Aorta (tissue), 5 donors: ENCODE measurements around the gene PYDC2. TPM values are rescaled to one million over a fixed set of nuclear protein-coding genes. Genes with fewer than 3 reads are reported as not detected.

Source experiments
- ATAC-seq: fragments of 200-7000 bp; cut with Tn5 transposase; one replicate; pipeline ENCODE4 v1.9.1; 2022; ENCODE audit warnings: moderate library complexity; ENCODE audit not compliant: low FRiP score
- DNase-seq, 2 donors: peaks; one replicate each; pipeline ENCODE4 v3.0.0-alpha.2; 2020
- H3K27ac ChIP-seq, 2 donors: one replicate each; pipeline ENCODE4 v1.5.1; 2013; ENCODE audit warnings: low read length in 2 of 2, mild to moderate bottlenecking in 2 of 2, moderate library complexity in 2 of 2, control low read depth in 1 of 2, inconsistent platforms in 1 of 2, low read depth in 1 of 2
- H3K27me3 ChIP-seq, 2 donors: one replicate each; pipeline ENCODE4 v1.6.1; 2013; ENCODE audit warnings: control low read depth in 1 of 2, low read length in 1 of 2, mild to moderate bottlenecking in 1 of 2, moderate library complexity in 1 of 2; ENCODE audit not compliant: insufficient read depth in 2 of 2, control insufficient read depth in 1 of 2
- H3K36me3 ChIP-seq, 2 donors: one replicate each; pipeline ENCODE4 v1.6.1; 2013; ENCODE audit warnings: control low read depth in 1 of 2, low read length in 1 of 2, mild to moderate bottlenecking in 1 of 2; ENCODE audit not compliant: insufficient read depth in 2 of 2, control insufficient read depth in 1 of 2
- H3K4me1 ChIP-seq, 2 donors: one replicate each; pipeline ENCODE4 v1.6.1; 2013; ENCODE audit warnings: low read length in 2 of 2, control low read depth in 1 of 2, mild to moderate bottlenecking in 1 of 2, moderate library complexity in 1 of 2; ENCODE audit not compliant: insufficient read depth in 2 of 2, control insufficient read depth in 1 of 2
- H3K4me3 ChIP-seq, 2 donors: one replicate each; pipeline ENCODE4 v1.5.1; 2013; ENCODE audit warnings: low read length in 2 of 2, control low read depth in 1 of 2, mild to moderate bottlenecking in 1 of 2
- H3K9me3 ChIP-seq: one replicate; pipeline ENCODE4 v1.6.1; 2013; ENCODE audit warnings: mild to moderate bottlenecking, low read length; ENCODE audit not compliant: control insufficient read depth
- WGBS, 2 donors: extraction: QIAGEN DNeasy Blood & Tissue Kit; methylation state at CpG; one replicate each; pipeline ENCODE4 v1.1.7; 2013; 5-methylcytosine and 5-hydroxymethylcytosine counted together
- intact Hi-C, 2 donors: fragments of 100-400 bp; cut with DNase I; formaldehyde crosslinking; loops; one replicate each; pipeline versions ENCODE4 v1.14.2 to v1.15.0; 2022
- polyA plus RNA-seq, 2 donors: library from polyadenylated mRNA; stranded (reverse); fragments of 200-250 nt; gene quantifications; one replicate each; pipeline ENCODE4 v1.2.3, GENCODE V29; 2013
- total RNA-seq, 2 donors: library from RNA; stranded (reverse); fragmentation: NEBNext Ultra II Directional; extraction: Animal tissue kit (Norgen Biotek cat#: 25700); gene quantifications; one replicate each; pipeline ENCODE4 v1.2.1, GENCODE V29; 2021
- donor health status: healthy with polysubstance abuse.
- donor health status: Bipolar disorder and iron deficiency.
- donor health status: DM: no; HTN: no; CAD: no.
- donor health status: DM: no; HTN: no; CAD: no.
- donor health status: DM: yes; HTN: yes; CAD: no.

PYDC2 gene
- total and polyA plus RNA-seq, 4 donors: not detected

- no peak overlapping the region for H3K27ac ChIP-seq
- peaks cover 1% of the 10 kb centered on the region for H3K9me3 ChIP-seq
- H3K4me3 ChIP-seq: no peak overlapping the region
- no peak for DNase-seq
- H3K4me1 ChIP-seq: no peaks in the 10 kb centered on the region
- H3K27me3 ChIP-seq: no peaks in the 10 kb centered on the region
- WGBS, 2 donors: 49 to 67% methylated on average over 2 of the region's 2 CpGs
- intact Hi-C loops: no loop called here
- H3K36me3 ChIP-seq: no peaks in the 10 kb centered on the region
- no peak for ATAC-seq
These were observed 19.3 kb upstream of the PYDC2 start for GRCh38 chr3:191441687-191442086.

- 82 to 85% methylated on average over 3 of the region's 3 CpGs for WGBS, 2 donors
- ATAC-seq: no peak
- H3K27me3 ChIP-seq: no peaks in the 10 kb centered on the region
- H3K4me1 ChIP-seq: no peaks in the 10 kb centered on the region
- DNase-seq: no peak
- peaks cover 1% of the 10 kb centered on the region for H3K9me3 ChIP-seq
- H3K27ac ChIP-seq: no peak overlapping the region
- no peaks in the 10 kb centered on the region for H3K36me3 ChIP-seq
- H3K4me3 ChIP-seq: no peak overlapping the region
- intact Hi-C loops: no loop called here
These were observed 16.4 kb upstream of the PYDC2 start for GRCh38 chr3:191444569-191444968.

GRCh38 chr3:191449256-191449655 lies 11.7 kb upstream of the PYDC2 start:
- DNase-seq: no peak
- peaks cover 4% of the 10 kb centered on the region for H3K9me3 ChIP-seq
- no peak for ATAC-seq
- intact Hi-C loops: no loop called here
- no peak overlapping the region for H3K27ac ChIP-seq
- no peak overlapping the region for H3K4me3 ChIP-seq
- no peaks in the 10 kb centered on the region for H3K27me3 ChIP-seq
- no peaks in the 10 kb centered on the region for H3K36me3 ChIP-seq
- 0% methylated on average over 1 of the region's 1 CpG for WGBS, 2 donors
- no peaks in the 10 kb centered on the region for H3K4me1 ChIP-seq

GRCh38 chr3:191455257-191455952 lies 5.6 kb upstream of the PYDC2 start:
- Histone ChIP-seq H3K27me3 (no peaks in the 10 kb centered on the region), H3K4me1 (no peaks in the 10 kb centered on the region), H3K4me3 (no peak overlapping the region), H3K27ac (no peak overlapping the region), H3K9me3 (peaks cover 4% of the 10 kb centered on the region), H3K36me3 (no peaks in the 10 kb centered on the region)
- WGBS, 2 donors: 24% methylated on average over 3 of the region's 3 CpGs
- ATAC-seq (no peak), DNase-seq (no peak)
- intact Hi-C loops: no loop called here

DNA sequence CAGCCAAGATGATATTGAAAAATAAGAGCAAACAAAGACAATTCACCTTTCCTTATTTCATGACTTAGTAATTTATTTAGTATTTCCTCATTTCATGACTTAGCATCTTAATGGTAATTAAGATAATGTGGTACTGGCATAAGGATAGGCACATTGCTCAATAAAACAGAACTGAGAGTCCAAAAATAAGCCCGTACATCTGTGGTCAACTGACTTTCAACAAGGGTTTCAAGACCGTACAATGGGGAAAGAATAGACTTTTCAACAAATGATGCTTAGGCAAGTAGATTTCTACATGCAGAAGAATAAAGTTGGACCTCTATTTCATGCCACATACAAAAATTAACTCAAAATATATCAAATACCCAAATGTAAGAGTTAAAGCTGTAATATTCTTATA lies 603 bp upstream of the PYDC2 start:
- 89 to 90% methylated on average over 2 of the region's 2 CpGs for WGBS, 2 donors
- Histone ChIP-seq H3K4me1 (no peaks in the 10 kb centered on the region), H3K4me3 (no peak overlapping the region), H3K27me3 (no peaks in the 10 kb centered on the region), H3K36me3 (no peaks in the 10 kb centered on the region), H3K27ac (no peak overlapping the region), H3K9me3 (no peaks in the 10 kb centered on the region)
- intact Hi-C loops: no loop called here
- no peak for DNase-seq
- no peak for ATAC-seq

DNA sequence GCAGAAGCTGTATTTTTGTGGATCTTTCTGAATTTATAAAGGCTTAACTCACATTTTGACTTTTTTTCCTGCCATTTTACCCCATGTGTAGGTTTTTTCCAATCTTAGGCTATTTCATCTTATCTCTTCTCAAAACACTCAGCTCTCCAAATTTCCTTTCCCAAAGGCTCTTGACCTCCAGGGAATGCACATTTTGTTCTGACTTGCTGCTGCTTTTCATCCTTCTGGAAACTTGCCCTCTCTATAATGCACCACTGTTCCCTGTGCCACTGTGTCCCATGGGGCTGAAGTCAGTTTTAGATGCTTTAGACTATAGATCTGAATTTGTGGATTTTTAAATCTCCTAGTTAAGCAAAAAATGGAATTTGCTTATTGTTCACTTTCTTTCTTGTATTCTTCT lies 9.1 kb downstream of the PYDC2 start:
- ATAC-seq: no peak
- no peaks in the 10 kb centered on the region for H3K4me1 ChIP-seq
- H3K27ac ChIP-seq: no peak overlapping the region
- DNase-seq: no peak
- H3K27me3 ChIP-seq: no peaks in the 10 kb centered on the region
- no peaks in the 10 kb centered on the region for H3K36me3 ChIP-seq
- intact Hi-C loops: no loop called here
- H3K4me3 ChIP-seq: no peak overlapping the region
- H3K9me3 ChIP-seq: no peaks in the 10 kb centered on the region

- no peaks in the 10 kb centered on the region for H3K27me3 ChIP-seq
- intact Hi-C loops: no loop called here
- H3K36me3 ChIP-seq: no peaks in the 10 kb centered on the region
- WGBS, 2 donors: 79 to 82% methylated on average over 2 of the region's 2 CpGs
- DNase-seq (no peak), ATAC-seq (no peak)
- no peak overlapping the region for H3K27ac ChIP-seq
- no peak overlapping the region for H3K4me3 ChIP-seq
- no peaks in the 10 kb centered on the region for H3K4me1 ChIP-seq
- no peaks in the 10 kb centered on the region for H3K9me3 ChIP-seq
These were observed 9.6 kb downstream of the PYDC2 start for GRCh38 chr3:191470545-191470944.

DNA sequence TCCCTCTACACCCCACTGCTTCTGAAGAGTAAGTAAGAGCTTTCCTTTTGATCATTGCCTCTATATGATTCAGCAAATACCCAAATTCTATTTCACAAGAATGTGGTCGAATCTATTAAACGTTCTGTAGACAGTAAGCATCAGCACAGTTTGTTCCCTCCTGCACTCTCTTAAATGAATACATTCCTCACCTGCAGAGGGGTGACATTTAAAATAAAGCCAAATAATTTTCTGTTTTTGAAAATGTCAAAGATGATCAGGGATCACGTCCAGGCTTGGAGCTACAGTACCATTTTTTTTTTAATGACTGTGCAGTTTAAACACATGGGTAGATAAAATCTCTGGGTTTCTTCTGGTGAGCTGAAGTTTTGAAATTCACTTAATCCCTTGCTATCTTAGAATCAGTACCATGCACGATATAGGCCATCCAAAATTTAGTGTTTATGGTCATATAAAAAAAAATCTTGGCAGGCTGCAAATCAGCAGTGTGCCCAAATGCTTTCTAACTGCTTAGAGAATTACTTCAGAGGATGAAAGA lies 12.8 kb downstream of the PYDC2 start:
- 57 to 58% methylated on average over 4 of the region's 4 CpGs for WGBS, 2 donors
- Histone ChIP-seq H3K4me1 (no peaks in the 10 kb centered on the region), H3K36me3 (no peaks in the 10 kb centered on the region), H3K4me3 (no peak overlapping the region), H3K27ac (no peak overlapping the region), H3K27me3 (no peaks in the 10 kb centered on the region), H3K9me3 (no peaks in the 10 kb centered on the region)
- intact Hi-C loops: no loop called here
- no peak for DNase-seq
- ATAC-seq: no peak

- H3K9me3 ChIP-seq: peaks cover 3% of the 10 kb centered on the region
- no peak for ATAC-seq
- DNase-seq: no peak
- peaks cover 0 to 1% of the 10 kb centered on the region in 2 donors for H3K27me3 ChIP-seq
- H3K27ac ChIP-seq: no peak overlapping the region
- H3K36me3 ChIP-seq: no peaks in the 10 kb centered on the region
- no peaks in the 10 kb centered on the region for H3K4me1 ChIP-seq
- 81 to 87% methylated on average over 4 of the region's 4 CpGs for WGBS, 2 donors
- H3K4me3 ChIP-seq: no peak overlapping the region
- intact Hi-C loops: no loop called here
These were observed 15.3 kb downstream of the PYDC2 start for GRCh38 chr3:191476066-191476772.
